Loucy (cell line): ENCODE results near the gene SIRPG.

ENCODE experiments used
- CTCF ChIP-seq: fragments of 200-600 bp; sonication (generic); conservative IDR thresholded peaks from 2 replicates; pipeline ENCODE4 v1.5.1; 2014; ENCODE audit warnings: mild to moderate bottlenecking, antibody characterized with exemption, low read length
- EZH2phosphoT487 ChIP-seq: fragments of 200-600 bp; IDR thresholded peaks from 2 replicates; pipeline ENCODE4 v1.6.1; 2018; ENCODE audit warnings: antibody characterized with exemption, mild to moderate bottlenecking, moderate library complexity, borderline replicate concordance

- TF ChIP-seq CTCF = no peak
- TF ChIP-seq EZH2phosphoT487 = no peak
Measured at GRCh38 chr20:1600736-1601135, 56.8 kb downstream of the SIRPG start.
